Lung microvascular endothelial cell (primary cell): Measurements from ENCODE around the gene RSF1. TPM values are rescaled to one million over a fixed set of nuclear protein-coding genes. Genes with fewer than 3 reads are reported as not detected.
"Not testable (repeated sequence)": the region's sequence is repeated elsewhere in the genome, so short reads cannot be mapped to it uniquely, and the experiment has no call there.

Experiments used
- DNase-seq, 2 donors: peaks; one replicate each; pipeline versions ENCODE4 v3.0.0 to v3.0.0-alpha.2; 2010; ENCODE audit warnings: low read depth in 2 of 2
- total RNA-seq: library from RNA; depleted of rRNA; stranded (reverse); fragments of >200 nt; gene quantifications from 2 replicates; pipeline ENCODE4 v1.2.1, GENCODE V29; 2014

Gene RSF1
- total RNA-seq, 1 donor from 2014 or later = 20.4 TPM

- DNase-seq = no peak
Measured at GRCh38 chr11:77690649-77691048, 129.9 kb downstream of the RSF1 start.

GRCh38 chr11:77687088-77687487, 133.4 kb downstream of the RSF1 start:
- peak; percentile 17 to 23 for DNase-seq

- no peak for DNase-seq
Measured at GRCh38 chr11:77677138-77677537, 143.4 kb downstream of the RSF1 start.

- DNase-seq = peak in 1 of 2 donors; percentile 8
Measured at GRCh38 chr11:77672264-77672663, 148.3 kb downstream of the RSF1 start.

GRCh38 chr11:77669848-77670511, 150.5 kb downstream of the RSF1 start:
- peak in 1 of 2 donors; percentile 1 for DNase-seq

GRCh38 chr11:77668760-77669159, 151.8 kb downstream of the RSF1 start:
- DNase-seq = no peak

- DNase-seq = peak; percentile 22 to 60
Measured at GRCh38 chr11:77665240-77665965, 155.1 kb downstream of the RSF1 start.

GRCh38 chr11:77661670-77662069, 158.9 kb downstream of the RSF1 start:
- no peak for DNase-seq

- DNase-seq = no peak
Measured at GRCh38 chr11:77660947-77661346, 159.6 kb downstream of the RSF1 start.

- DNase-seq = no peak
Measured at GRCh38 chr11:77658213-77659013, 162.1 kb downstream of the RSF1 start.

- DNase-seq = no peak
Measured at GRCh38 chr11:77656362-77656761, 164.2 kb downstream of the RSF1 start.

- no peak for DNase-seq
Measured at GRCh38 chr11:77654770-77655434, 165.6 kb downstream of the RSF1 start.

GRCh38 chr11:77650123-77650522, 170.4 kb downstream of the RSF1 start:
- no peak for DNase-seq

- DNase-seq = no peak
Measured at GRCh38 chr11:77647654-77648305, 172.7 kb downstream of the RSF1 start.

- DNase-seq = no peak
Measured at GRCh38 chr11:77644887-77645286, 175.6 kb downstream of the RSF1 start.

- DNase-seq = no peak
Measured at GRCh38 chr11:77642228-77642627, 178.3 kb downstream of the RSF1 start.

GRCh38 chr11:77637345-77638165, 183.0 kb downstream of the RSF1 start, which contains the start of gene CLNS1A:
Gene CLNS1A (minus strand): TSS chr11:77637794. CDS start chr11:77637714, 80 bp downstream.
- DNase-seq = peak; percentile 84 to 91

- DNase-seq = peak; percentile 7 to 11
Measured at GRCh38 chr11:77636731-77637344, 183.7 kb downstream of the RSF1 start.

- DNase-seq = not testable (repeated sequence)
Measured at GRCh38 chr11:77633926-77634325, 186.6 kb downstream of the RSF1 start.
